Neural progenitor cell (in vitro differentiated cells): ENCODE results near the gene ACKR2.

Experiments
- EZH2 ChIP-seq: fragments of 200-600 bp; sonication (generic); IDR thresholded peaks from 2 replicates; pipeline ENCODE4 v1.6.1; 2017; ENCODE audit warnings: antibody characterized with exemption, mild to moderate bottlenecking, moderate library complexity
- EZH2phosphoT487 ChIP-seq: fragments of 200-600 bp; sonication (generic); IDR thresholded peaks from 2 replicates; pipeline ENCODE4 v1.6.1; 2017; ENCODE audit warnings: antibody characterized with exemption
- TF ChIP-seq, protein P1 (sequence below): fragments of 200-600 bp; sonication (generic); IDR thresholded peaks from 2 replicates; pipeline ENCODE4 v1.5.1; 2017; ENCODE audit warnings: antibody characterized with exemption, mild to moderate bottlenecking

- TF ChIP-seq, protein P1, sequence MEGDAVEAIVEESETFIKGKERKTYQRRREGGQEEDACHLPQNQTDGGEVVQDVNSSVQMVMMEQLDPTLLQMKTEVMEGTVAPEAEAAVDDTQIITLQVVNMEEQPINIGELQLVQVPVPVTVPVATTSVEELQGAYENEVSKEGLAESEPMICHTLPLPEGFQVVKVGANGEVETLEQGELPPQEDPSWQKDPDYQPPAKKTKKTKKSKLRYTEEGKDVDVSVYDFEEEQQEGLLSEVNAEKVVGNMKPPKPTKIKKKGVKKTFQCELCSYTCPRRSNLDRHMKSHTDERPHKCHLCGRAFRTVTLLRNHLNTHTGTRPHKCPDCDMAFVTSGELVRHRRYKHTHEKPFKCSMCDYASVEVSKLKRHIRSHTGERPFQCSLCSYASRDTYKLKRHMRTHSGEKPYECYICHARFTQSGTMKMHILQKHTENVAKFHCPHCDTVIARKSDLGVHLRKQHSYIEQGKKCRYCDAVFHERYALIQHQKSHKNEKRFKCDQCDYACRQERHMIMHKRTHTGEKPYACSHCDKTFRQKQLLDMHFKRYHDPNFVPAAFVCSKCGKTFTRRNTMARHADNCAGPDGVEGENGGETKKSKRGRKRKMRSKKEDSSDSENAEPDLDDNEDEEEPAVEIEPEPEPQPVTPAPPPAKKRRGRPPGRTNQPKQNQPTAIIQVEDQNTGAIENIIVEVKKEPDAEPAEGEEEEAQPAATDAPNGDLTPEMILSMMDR, result no peak
- TF ChIP-seq EZH2 (no peak), EZH2phosphoT487 (no peak)
Observed at GRCh38 chr3:42898896-42899675, 89.8 kb downstream of the ACKR2 start.
